Measurements from ENCODE around the gene ELAVL4.

DNA sequence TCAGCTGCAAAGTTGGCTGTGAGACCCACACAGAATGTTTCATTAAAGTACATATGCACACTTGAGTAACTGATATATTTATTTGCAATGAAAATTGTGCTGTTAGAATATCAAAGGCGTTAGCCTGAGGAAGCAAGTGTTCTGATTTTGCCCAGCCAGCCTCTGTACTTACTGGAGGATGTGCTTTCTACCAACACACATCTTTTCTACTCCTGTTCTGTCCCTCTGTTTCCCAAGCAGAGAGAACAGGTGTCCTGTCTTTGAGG is 31.4 kb downstream of the ELAVL4 start:
- TF ChIP-seq, protein P1, sequence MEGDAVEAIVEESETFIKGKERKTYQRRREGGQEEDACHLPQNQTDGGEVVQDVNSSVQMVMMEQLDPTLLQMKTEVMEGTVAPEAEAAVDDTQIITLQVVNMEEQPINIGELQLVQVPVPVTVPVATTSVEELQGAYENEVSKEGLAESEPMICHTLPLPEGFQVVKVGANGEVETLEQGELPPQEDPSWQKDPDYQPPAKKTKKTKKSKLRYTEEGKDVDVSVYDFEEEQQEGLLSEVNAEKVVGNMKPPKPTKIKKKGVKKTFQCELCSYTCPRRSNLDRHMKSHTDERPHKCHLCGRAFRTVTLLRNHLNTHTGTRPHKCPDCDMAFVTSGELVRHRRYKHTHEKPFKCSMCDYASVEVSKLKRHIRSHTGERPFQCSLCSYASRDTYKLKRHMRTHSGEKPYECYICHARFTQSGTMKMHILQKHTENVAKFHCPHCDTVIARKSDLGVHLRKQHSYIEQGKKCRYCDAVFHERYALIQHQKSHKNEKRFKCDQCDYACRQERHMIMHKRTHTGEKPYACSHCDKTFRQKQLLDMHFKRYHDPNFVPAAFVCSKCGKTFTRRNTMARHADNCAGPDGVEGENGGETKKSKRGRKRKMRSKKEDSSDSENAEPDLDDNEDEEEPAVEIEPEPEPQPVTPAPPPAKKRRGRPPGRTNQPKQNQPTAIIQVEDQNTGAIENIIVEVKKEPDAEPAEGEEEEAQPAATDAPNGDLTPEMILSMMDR (IDR thresholded peaks at IDR 0.05) = no peak
- no peak for TF ChIP-seq POLR2A (IDR thresholded peaks at IDR 0.05)
